ENCODE measurements around the gene PMEL. TPM values are rescaled to one million over a fixed set of nuclear protein-coding genes. Genes with fewer than 3 reads are reported as not detected.
"Not testable (repeated sequence)": the region's sequence is repeated elsewhere in the genome, so short reads cannot be mapped to it uniquely, and the experiment has no call there.

Gene PMEL
- total and polyA plus RNA-seq, 2 of the 4 experiments (the other 2 are of a cell fraction), result 1.4 to 5.8 TPM

DNA sequence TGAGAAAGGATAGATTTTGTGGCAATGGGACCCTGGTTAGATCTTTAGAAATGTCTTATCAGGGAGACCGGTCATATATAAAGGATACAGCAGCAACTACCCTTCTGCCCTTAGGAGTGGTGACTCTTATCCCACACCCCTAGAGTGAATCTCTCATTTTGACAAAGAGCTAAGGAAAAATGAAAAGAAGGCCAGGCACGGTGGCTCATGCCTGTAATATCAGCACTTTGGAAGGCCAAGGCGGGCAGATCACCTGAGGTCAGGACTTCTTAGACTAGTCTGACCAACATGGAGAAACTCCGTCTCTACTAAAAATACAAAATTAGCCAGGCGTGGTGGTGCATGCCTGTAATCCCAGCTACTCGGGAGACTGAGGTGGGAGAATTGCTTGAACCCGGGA is 20.1 kb upstream of the PMEL start:
- H3K4me3 ChIP-seq (ENCODE audit: insufficient read depth, low read depth, low read length); ATAC-seq (ENCODE audit: low read depth); intact Hi-C loops (cut with micrococcal nuclease); H2BK15ac ChIP-seq (ENCODE audit: low read depth, low read length); H3K4me1 ChIP-seq (ENCODE audit: control insufficient read depth, insufficient read depth, low read length); H2BK120ac ChIP-seq (ENCODE audit: low read depth, low read length); in situ Hi-C loops (cut with MboI; ENCODE audit: low sequenced_read_pairs); H4K8ac ChIP-seq (ENCODE audit: low read depth in 2 of 2, low read length in 2 of 2); DNase-seq; dilution Hi-C loops (cut with HindIII; ENCODE audit: low sequenced_read_pairs, unreplicated experiment); H3K27me3 ChIP-seq (ENCODE audit: control insufficient read depth, insufficient read depth, low read length); H3K27ac ChIP-seq (ENCODE audit: insufficient read depth, low read length); H3K9me1 ChIP-seq (ENCODE audit: insufficient read depth, low read length); H3K9me3 ChIP-seq (ENCODE audit: control insufficient read depth, insufficient read depth, low read length); H3K4ac ChIP-seq (ENCODE audit: low read depth, low read length); H2AFZ ChIP-seq (replicated peaks; ENCODE audit: low read length, poor library complexity); H3K23ac ChIP-seq (ENCODE audit: low read depth, low read length); H3K56ac ChIP-seq (ENCODE audit: extremely low read depth, insufficient read depth, low read length); H2AK9ac ChIP-seq (replicated peaks; ENCODE audit: low read depth, low read length, poor library complexity); H2BK5ac ChIP-seq (ENCODE audit: low read depth, low read length, poor library complexity, severe bottlenecking); H3K18ac ChIP-seq (ENCODE audit: low read depth, low read length); H3K9ac ChIP-seq (ENCODE audit: low read depth, low read length); BruUV-seq (replicated peaks); H2AK5ac ChIP-seq (ENCODE audit: low read depth, low read length); H4K5ac ChIP-seq (ENCODE audit: low read depth, low read length); H3K4me2 ChIP-seq (ENCODE audit: low read depth, low read length); H2BK20ac ChIP-seq (ENCODE audit: low read depth, low read length); H4K91ac ChIP-seq (ENCODE audit: insufficient read depth, low read depth, low read length); H3K14ac ChIP-seq (replicated peaks; ENCODE audit: low read depth, low read length); CTCF ChIA-PET: not testable (repeated sequence)
- Histone ChIP-seq H3K36me3 (ENCODE audit: control insufficient read depth, insufficient read depth, low read length) (peaks cover 54% of the 10 kb centered on the region), H3K79me1 (ENCODE audit: low read depth in 1 of 2, low read length in 2 of 2) (peaks cover 20 to 38% of the 10 kb centered on the region in 2 experiments), H4K20me1 (ENCODE audit: insufficient read depth, low read length) (peaks cover 12% of the 10 kb centered on the region; the same call in 1 of the 2 replicates)
- 100% methylated on average over 3 of the region's 7 CpGs; no CpG with 5 or more reads in 1 of the 2 experiments for WGBS, 2 experiments (ENCODE audit: extremely low coverage in 2 of 2, insufficient read length in 1 of 2)
- POLR2A ChIA-PET (ENCODE audit: unreplicated experiment), result interaction anchor here (0.5 kb wide), 1 partner anchor 155 kb away, joined by 3 read pairs; no protein-coding TSS in a partner anchor

Data from IMR-90 (cell line).